Right lobe of liver (tissue), 6 donors: ENCODE measurements around the gene SPSB3. TPM values are rescaled to one million over a fixed set of nuclear protein-coding genes. Genes with fewer than 3 reads are reported as not detected.

Source experiments
- ATAC-seq, 4 donors: fragments of 200-7000 bp; cut with Tn5 transposase; one replicate each; pipeline ENCODE4 v1.9.1; 2020; ENCODE audit warnings: mild to moderate bottlenecking in 4 of 4, moderate library complexity in 4 of 4
- DNase-seq, 3 donors: peaks; one replicate each; pipeline ENCODE4 v3.0.0-alpha.2; 2020
- H3K27ac ChIP-seq, 3 donors: fragments of 200-600 bp; one replicate each; pipeline ENCODE4 v1.8.0; 2022
- H3K27me3 ChIP-seq, 2 donors: fragments of 200-600 bp; one replicate each; pipeline ENCODE4 v1.8.0; 2022
- H3K36me3 ChIP-seq, 4 donors: fragments of 200-600 bp; sonication (generic) in 1 of 4; one replicate each; pipeline versions ENCODE4 v1.5.1 to v1.8.0; 2017 to 2022; ENCODE audit warnings: control low read depth in 1 of 4
- H3K4me1 ChIP-seq, 4 donors: fragments of 200-600 bp; sonication (generic) in 1 of 4; one replicate each; pipeline versions ENCODE4 v1.5.1 to v1.8.0; 2017 to 2022; ENCODE audit warnings: control low read depth in 1 of 4
- H3K4me3 ChIP-seq, 3 donors: fragments of 200-600 bp; one replicate each; pipeline ENCODE4 v1.8.0; 2022
- H3K9me3 ChIP-seq, 4 donors: fragments of 200-600 bp; sonication (generic) in 1 of 4; one replicate each; pipeline versions ENCODE4 v1.5.1 to v1.8.0; 2017 to 2022; ENCODE audit warnings: control low read depth in 1 of 4
- CTCF ChIP-seq, 4 donors: fragments of 200-600 bp in 3 of 4; fragments of 450-650 bp in 1 of 4; IDR thresholded peaks; one replicate each; pipeline versions ENCODE4 v1.5.1 to v1.8.0; 2016 to 2022; ENCODE audit warnings: antibody characterized with exemption in 4 of 4, mild to moderate bottlenecking in 2 of 4
- POLR2A ChIP-seq: fragments of 450-650 bp; IDR thresholded peaks from one replicate; pipeline ENCODE4 v1.6.1; 2017; ENCODE audit warnings: antibody characterized with exemption, mild to moderate bottlenecking
- WGBS: methylation state at CpG from one replicate; pipeline ENCODE4 v1.1.6; 2018; ENCODE audit warnings: low coverage, low lambda C conversion rate; ENCODE audit not compliant: insufficient coverage; ENCODE audit errors: missing lambda C conversion rate; 5-methylcytosine and 5-hydroxymethylcytosine counted together
- intact Hi-C, 2 donors: fragments of 100-400 bp; cut with DNase I; formaldehyde crosslinking; loops; one replicate each; pipeline versions ENCODE4 v1.11.2 to v1.14.1; 2022
- total RNA-seq, 6 experiments: library from RNA; depleted of rRNA in 2 of 6; stranded (reverse); fragments of >200 nt in 2 of 6; fragmentation: NEBNext Ultra II Directional in 3 of 6; extraction: Animal tissue kit (Norgen Biotek cat#: 25700) in 3 of 6; gene quantifications; one replicate each; pipeline versions ENCODE4 v1.1.0 to v1.2.4, GENCODE V29; 2016 to 2023
- donor health status: DM: no; HTN: yes; CAD: no.
- donor health status: DM: no; HTN: no; CAD: no.
- donor health status: DM: no; HTN: no; CAD: no.
- donor health status: DM: no; HTN: yes; CAD: no.
- donor health status: DM: no; HTN: yes; CAD: no.

SPSB3 gene
- total RNA-seq, 6 experiments from 2014 or later, result 18.6 to 42.5 (median 34.5) TPM

DNA sequence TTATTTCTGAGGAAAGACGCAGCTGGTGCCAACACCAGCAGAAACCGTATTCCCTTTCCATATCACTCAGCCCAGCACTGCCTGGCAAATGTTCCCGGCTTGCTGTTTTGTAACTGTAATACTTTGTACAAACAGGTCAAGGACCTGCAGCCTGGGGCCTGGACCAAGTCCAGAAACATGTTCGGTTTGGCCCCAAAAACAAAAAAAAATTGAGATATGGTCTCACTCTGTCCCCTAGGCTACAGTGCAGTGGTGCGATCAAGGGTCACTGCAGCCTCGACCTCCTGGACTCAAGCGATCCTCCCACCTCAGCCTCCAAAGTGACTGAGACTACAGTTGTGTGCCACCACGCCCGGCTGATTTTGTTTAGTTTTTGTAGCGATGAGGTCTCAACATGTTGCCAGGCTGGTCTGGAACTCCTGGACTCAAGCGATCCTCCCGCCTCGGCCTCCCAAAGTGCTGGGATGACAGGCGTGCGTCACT, 43.1 kb upstream of the SPSB3 start:
- ATAC-seq, result peak; percentile 17 to 49 (median 28)
- 28% methylated on average over 8 of the region's 15 CpGs for WGBS
- H3K4me1 ChIP-seq, result peaks cover 0 to 52% (median 11%) of the 10 kb centered on the region in 4 donors
- H3K27ac ChIP-seq, result peak overlapping the region; percentile 63 to 86 (median 65)
- peaks cover 0 to 24% (median 14%) of the 10 kb centered on the region in 4 donors for H3K36me3 ChIP-seq
- intact Hi-C loops, result no loop called here
- H3K4me3 ChIP-seq, result peak overlapping the region; percentile 96 to 99 (median 98)
- H3K27me3 ChIP-seq, result no peaks in the 10 kb centered on the region
- peak; percentile 60 to 87 (median 76) for DNase-seq
- H3K9me3 ChIP-seq, result no peaks in the 10 kb centered on the region
- no peak for TF ChIP-seq POLR2A
- TF ChIP-seq CTCF (IDR thresholded peaks at IDR 0.05), result no peak

- WGBS, result 32% methylated on average over 8 of the region's 9 CpGs
Measured at GRCh38 chr16:1823821-1824220, 41.5 kb upstream of the SPSB3 start.

DNA sequence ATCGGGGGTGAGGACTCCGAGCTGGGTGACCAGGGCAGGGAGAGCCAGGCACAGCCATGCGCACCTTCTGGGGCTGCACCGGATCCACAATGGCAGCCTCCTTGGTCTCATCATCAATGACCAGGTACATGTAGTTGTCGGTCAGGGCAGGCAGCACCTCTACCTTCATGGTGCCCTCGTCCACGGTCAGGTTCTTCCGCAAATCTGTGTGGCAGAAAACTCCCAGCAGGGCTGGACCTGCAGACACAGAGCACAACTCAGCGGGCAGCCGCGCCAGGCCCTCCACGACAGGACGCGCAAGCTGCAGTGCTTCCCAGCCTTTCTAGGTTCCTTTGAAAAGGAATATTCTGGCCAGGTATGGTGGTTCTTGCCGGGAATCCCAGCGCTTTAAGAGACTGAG, 40.4 kb upstream of the SPSB3 start:
- Histone ChIP-seq H3K27me3 (no peaks in the 10 kb centered on the region), H3K4me1 (peaks cover 0 to 30% (median 15%) of the 10 kb centered on the region in 4 donors), H3K36me3 (peaks cover 0 to 40% (median 20%) of the 10 kb centered on the region in 4 donors), H3K9me3 (no peaks in the 10 kb centered on the region), H3K27ac (no peak overlapping the region), H3K4me3 (no peak overlapping the region)
- TF ChIP-seq POLR2A, result no peak
- no peak for TF ChIP-seq CTCF (IDR thresholded peaks at IDR 0.05)
- DNase-seq (no peak), ATAC-seq (no peak)
- WGBS, result 82% methylated on average over 6 of the region's 16 CpGs
- intact Hi-C loops, result loop anchor here in 1 of 2 donors (5.0 kb wide), 1 partner anchor 46 kb away; no protein-coding TSS in a partner anchor

More at GRCh38 chr16:1823821-1824220, 41.5 kb upstream of the SPSB3 start:
- DNase-seq (peak; percentile 56 to 78 (median 74)), ATAC-seq (peak; percentile 6 to 49 (median 31))
- H3K9me3 ChIP-seq, result no peaks in the 10 kb centered on the region
- H3K27ac ChIP-seq, result peak overlapping the region in 2 of 3 donors; percentile 57 to 86
- no peaks in the 10 kb centered on the region for H3K27me3 ChIP-seq
- H3K4me3 ChIP-seq, result peak overlapping the region in 2 of 3 donors; percentile 96 to 98
- TF ChIP-seq CTCF (IDR thresholded peaks at IDR 0.05) (peak; percentile 23 to 48 (median 37)), POLR2A (no peak)
- intact Hi-C loops, result loop anchor here in 1 of 2 donors (5.0 kb wide), 1 partner anchor 47 kb away; no protein-coding TSS in a partner anchor
- H3K36me3 ChIP-seq, result peaks cover 0 to 37% (median 19%) of the 10 kb centered on the region in 4 donors
- peaks cover 0 to 36% (median 11%) of the 10 kb centered on the region in 4 donors for H3K4me1 ChIP-seq

- no peak overlapping the region for H3K27ac ChIP-seq
- H3K36me3 ChIP-seq, result peaks cover 0 to 41% (median 22%) of the 10 kb centered on the region in 4 donors
- H3K4me1 ChIP-seq, result peaks cover 0 to 33% (median 15%) of the 10 kb centered on the region in 4 donors
- ATAC-seq (no peak), DNase-seq (peak in 1 of 3 donors; percentile 43)
- no peaks in the 10 kb centered on the region for H3K27me3 ChIP-seq
- H3K9me3 ChIP-seq, result no peaks in the 10 kb centered on the region
- H3K4me3 ChIP-seq, result no peak overlapping the region
- intact Hi-C loops, result loop anchor here in 1 of 2 donors (5.0 kb wide), 1 partner anchor 45 kb away; no protein-coding TSS in a partner anchor
- WGBS, result 55% methylated on average over 8 of the region's 24 CpGs
- TF ChIP-seq POLR2A, result no peak
- no peak for TF ChIP-seq CTCF (IDR thresholded peaks at IDR 0.05)
Measured at GRCh38 chr16:1821861-1822611, 39.7 kb upstream of the SPSB3 start.
